Left lung (tissue), 10 donors: ENCODE results near the gene IRGC. TPM values are rescaled to one million over a fixed set of nuclear protein-coding genes. Genes with fewer than 3 reads are reported as not detected.

Source experiments
- ATAC-seq: fragments of 200-7000 bp; cut with Tn5 transposase; one replicate; pipeline ENCODE4 v1.9.1; 2020; ENCODE audit warnings: moderate library complexity
- DNase-seq, 4 donors: peaks; one replicate each; pipeline ENCODE4 v3.0.0-alpha.2; 2013 to 2020
- H3K27ac ChIP-seq, 2 donors: fragments of 200-600 bp; sonication (generic) in 1 of 2; one replicate each; pipeline versions ENCODE4 v1.5.0 to v1.8.0; 2020 to 2021
- H3K27me3 ChIP-seq, 2 donors: fragments of 200-600 bp; sonication (generic) in 1 of 2; one replicate each; pipeline versions ENCODE4 v1.5.0 to v1.8.0; 2020 to 2021
- H3K36me3 ChIP-seq, 2 donors: fragments of 200-600 bp; sonication (generic) in 1 of 2; one replicate each; pipeline versions ENCODE4 v1.5.0 to v1.8.0; 2020 to 2021
- H3K4me1 ChIP-seq, 2 donors: fragments of 200-600 bp; one replicate each; pipeline ENCODE4 v1.8.0; 2021
- H3K4me3 ChIP-seq, 2 donors: fragments of 200-600 bp; sonication (generic) in 1 of 2; one replicate each; pipeline versions ENCODE4 v1.5.0 to v1.8.0; 2020 to 2021; ENCODE audit warnings: mild to moderate bottlenecking in 1 of 2
- H3K9me3 ChIP-seq, 2 donors: fragments of 200-600 bp; sonication (generic) in 1 of 2; one replicate each; pipeline versions ENCODE4 v1.5.0 to v1.8.0; 2020 to 2021
- intact Hi-C, 2 donors: fragments of 100-400 bp; cut with DNase I; formaldehyde crosslinking; loops; one replicate each; pipeline versions ENCODE4 v1.11.2 to v1.14.2; 2022
- polyA plus RNA-seq, 6 donors: library from polyadenylated mRNA; unstranded; fragments of 120-200 nt; gene quantifications; one replicate each; pipeline ENCODE4 v1.2.1, GENCODE V29; 2013; ENCODE audit not compliant: insufficient read length in 6 of 6
- total RNA-seq, 2 donors: library from RNA; stranded (reverse); fragmentation: NEBNext Ultra II Directional; extraction: Animal tissue kit (Norgen Biotek cat#: 25700); gene quantifications; one replicate each; pipeline ENCODE4 v1.2.1, GENCODE V29; 2021
- TF ChIP-seq, protein P1 (sequence below), 2 donors: fragments of 200-600 bp; sonication (generic) in 1 of 2; IDR thresholded peaks; one replicate each; pipeline versions ENCODE4 v1.5.0 to v1.8.0; 2021; ENCODE audit warnings: antibody characterized with exemption in 2 of 2
- donor health status: DM: no; HTN: yes; CAD: no.
- donor health status: DM: no; HTN: no; CAD: no.

Gene IRGC
- total and polyA plus RNA-seq, 8 donors, result not detected

DNA sequence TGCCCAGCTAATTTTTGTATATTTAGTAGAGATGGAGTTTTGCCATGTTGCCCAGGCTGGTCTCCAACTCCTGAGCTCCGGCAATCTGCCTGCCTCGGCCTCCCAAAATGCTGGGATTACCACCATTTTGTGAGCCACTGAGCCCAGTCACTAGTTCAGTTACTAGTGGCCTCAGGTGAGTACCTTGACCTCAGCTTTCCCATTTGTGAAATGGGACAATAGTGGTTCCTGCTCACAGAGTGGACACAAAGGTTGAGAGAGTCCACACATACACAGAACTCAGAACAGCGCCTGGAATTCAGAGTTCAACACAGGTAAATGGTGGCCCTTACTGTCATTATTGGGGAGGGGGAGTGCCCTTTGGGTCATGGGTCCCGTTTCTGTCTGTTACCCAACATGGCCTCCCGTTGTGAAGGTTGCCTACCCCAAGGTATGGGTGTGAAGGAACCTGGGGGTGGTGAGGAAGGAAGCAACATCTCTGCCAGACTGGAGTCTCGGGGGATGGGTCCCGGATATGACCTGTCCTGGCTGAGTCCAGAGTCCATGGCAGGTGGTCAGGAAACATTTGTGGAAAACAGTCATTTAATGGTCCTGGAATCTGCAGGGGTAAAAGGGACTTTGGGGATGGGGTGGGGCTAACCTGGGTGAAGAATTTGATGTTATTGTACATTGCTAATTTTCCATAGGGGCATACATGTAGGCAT is 11.7 kb upstream of the IRGC start:
- TF ChIP-seq, protein P1, sequence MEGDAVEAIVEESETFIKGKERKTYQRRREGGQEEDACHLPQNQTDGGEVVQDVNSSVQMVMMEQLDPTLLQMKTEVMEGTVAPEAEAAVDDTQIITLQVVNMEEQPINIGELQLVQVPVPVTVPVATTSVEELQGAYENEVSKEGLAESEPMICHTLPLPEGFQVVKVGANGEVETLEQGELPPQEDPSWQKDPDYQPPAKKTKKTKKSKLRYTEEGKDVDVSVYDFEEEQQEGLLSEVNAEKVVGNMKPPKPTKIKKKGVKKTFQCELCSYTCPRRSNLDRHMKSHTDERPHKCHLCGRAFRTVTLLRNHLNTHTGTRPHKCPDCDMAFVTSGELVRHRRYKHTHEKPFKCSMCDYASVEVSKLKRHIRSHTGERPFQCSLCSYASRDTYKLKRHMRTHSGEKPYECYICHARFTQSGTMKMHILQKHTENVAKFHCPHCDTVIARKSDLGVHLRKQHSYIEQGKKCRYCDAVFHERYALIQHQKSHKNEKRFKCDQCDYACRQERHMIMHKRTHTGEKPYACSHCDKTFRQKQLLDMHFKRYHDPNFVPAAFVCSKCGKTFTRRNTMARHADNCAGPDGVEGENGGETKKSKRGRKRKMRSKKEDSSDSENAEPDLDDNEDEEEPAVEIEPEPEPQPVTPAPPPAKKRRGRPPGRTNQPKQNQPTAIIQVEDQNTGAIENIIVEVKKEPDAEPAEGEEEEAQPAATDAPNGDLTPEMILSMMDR (IDR thresholded peaks at IDR 0.05), result no peak
- peaks cover 9 to 26% of the 10 kb centered on the region in 2 donors for H3K4me1 ChIP-seq
- no peak overlapping the region for H3K27ac ChIP-seq
- intact Hi-C loops, result no loop called here
- no peak for DNase-seq
- H3K36me3 ChIP-seq, result no peaks in the 10 kb centered on the region
- no peak for ATAC-seq
- H3K4me3 ChIP-seq, result no peak overlapping the region
- H3K27me3 ChIP-seq, result peaks cover 0 to 7% of the 10 kb centered on the region in 2 donors
- H3K9me3 ChIP-seq, result peaks cover 0 to 10% of the 10 kb centered on the region in 2 donors

DNA sequence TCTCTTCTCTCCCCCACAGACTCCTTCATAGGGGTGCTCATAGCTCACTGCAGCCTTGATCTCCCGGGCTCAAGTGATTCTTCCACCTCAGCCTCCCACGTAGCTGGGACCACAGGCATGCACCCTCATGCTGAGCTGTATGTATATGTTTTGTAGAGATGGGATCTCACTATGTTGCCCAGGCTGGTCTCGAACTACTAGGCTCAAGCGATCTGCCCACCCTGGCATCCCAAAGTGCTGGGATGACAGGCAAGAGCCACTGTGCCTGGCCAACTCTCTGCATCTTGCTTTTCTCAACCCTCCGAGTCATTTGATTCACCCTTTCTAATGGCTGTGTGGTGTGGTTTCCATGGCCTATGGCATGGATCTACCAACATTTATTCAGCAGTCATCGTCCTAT is 10.1 kb upstream of the IRGC start:
- H3K27ac ChIP-seq, result no peak overlapping the region
- peaks cover 0 to 10% of the 10 kb centered on the region in 2 donors for H3K4me1 ChIP-seq
- intact Hi-C loops, result no loop called here
- peaks cover 0 to 12% of the 10 kb centered on the region in 2 donors for H3K9me3 ChIP-seq
- H3K27me3 ChIP-seq, result peaks cover 0 to under 1% of the 10 kb centered on the region in 2 donors
- ATAC-seq (no peak), DNase-seq (no peak)
- H3K4me3 ChIP-seq, result no peak overlapping the region
- H3K36me3 ChIP-seq, result no peaks in the 10 kb centered on the region
- TF ChIP-seq, protein P1 (IDR thresholded peaks at IDR 0.05), result no peak

DNA sequence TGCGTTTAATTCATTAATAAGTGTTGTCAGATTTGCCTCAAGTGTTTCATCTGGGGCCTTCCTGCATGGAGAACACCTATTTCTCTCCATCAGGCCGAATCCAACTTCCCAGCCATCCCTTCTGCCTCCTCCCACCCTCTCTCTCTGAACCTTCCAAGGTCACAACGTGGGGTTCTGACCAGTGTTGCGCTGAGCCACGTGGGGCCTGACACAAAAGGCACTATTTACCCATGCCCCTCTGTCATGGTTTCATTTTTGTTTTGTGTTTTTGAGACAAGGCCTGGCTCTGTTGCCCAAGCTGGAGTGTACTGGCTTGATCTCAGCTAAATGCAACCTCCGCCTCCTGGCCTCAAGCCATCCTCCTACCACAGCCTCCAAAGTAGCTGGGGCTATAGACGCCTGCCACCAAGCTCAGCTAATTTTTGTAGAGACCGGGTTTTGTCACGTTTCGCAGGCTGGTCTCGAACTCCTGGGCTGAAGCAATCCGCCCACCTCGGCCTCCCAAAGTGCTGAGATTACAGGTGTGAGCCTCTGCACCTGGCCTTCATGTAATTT is 8.6 kb upstream of the IRGC start:
- Histone ChIP-seq H3K4me1 (no peaks in the 10 kb centered on the region), H3K27me3 (peaks cover 0 to 8% of the 10 kb centered on the region in 2 donors), H3K27ac (no peak overlapping the region), H3K36me3 (no peaks in the 10 kb centered on the region), H3K4me3 (no peak overlapping the region), H3K9me3 (peaks cover 0 to 12% of the 10 kb centered on the region in 2 donors)
- TF ChIP-seq, protein P1 (IDR thresholded peaks at IDR 0.05), result no peak
- ATAC-seq, result no peak
- intact Hi-C loops, result no loop called here
- DNase-seq, result no peak

DNA sequence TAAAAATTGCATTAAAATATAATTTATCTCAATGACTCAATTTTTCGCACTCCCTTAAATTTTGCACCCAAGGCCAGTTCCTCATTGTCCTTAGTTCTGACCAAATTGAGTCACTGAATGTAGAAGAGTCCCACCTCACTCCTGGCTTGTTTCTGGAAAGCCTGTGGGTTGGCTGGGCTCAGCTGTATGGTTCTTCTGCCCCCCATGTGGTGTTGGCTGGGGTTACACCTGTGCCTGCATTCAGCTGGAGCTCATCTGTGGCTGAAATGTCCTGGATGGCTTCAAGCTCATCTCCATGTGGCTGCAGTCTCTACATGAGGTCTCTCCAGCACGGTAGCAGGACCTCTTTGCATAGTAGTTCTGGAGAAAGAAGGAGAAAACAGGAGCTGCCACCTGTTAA is 7.2 kb upstream of the IRGC start:
- Histone ChIP-seq H3K9me3 (peaks cover 0 to 12% of the 10 kb centered on the region in 2 donors), H3K27me3 (peaks cover 0 to 8% of the 10 kb centered on the region in 2 donors), H3K4me3 (no peak overlapping the region), H3K27ac (no peak overlapping the region), H3K4me1 (no peaks in the 10 kb centered on the region), H3K36me3 (no peaks in the 10 kb centered on the region)
- TF ChIP-seq, protein P1 (IDR thresholded peaks at IDR 0.05), result no peak
- intact Hi-C loops, result no loop called here
- ATAC-seq, result no peak
- no peak for DNase-seq

DNA sequence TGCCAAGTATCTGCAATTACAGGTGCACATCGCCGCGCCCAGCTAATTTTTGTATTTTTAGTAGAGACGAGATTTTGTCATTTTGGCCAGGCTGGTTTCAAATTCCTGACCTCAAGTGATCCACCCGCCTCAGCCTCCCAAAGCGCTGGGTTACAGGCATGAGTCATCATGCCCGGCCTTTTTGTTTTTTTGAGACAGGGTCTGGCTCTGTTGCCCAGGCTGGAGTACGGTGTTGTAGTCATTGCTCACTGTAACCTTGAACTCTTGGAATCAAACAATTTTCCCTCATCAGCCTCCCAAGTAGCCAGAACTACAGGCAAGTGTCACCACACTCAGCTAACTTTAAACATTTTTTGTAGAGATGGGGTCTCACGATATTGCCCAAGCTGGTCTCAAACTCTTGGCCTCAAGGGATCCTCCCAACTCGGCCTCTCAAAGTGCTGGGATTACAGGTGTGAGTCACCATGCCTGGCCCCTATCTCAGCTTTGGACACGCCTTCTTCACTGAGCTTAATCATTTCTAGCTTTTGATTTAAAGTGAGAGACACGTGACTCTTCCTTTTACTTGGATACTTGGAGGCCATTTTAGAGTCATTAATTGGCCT is 4.0 kb upstream of the IRGC start:
- H3K27me3 ChIP-seq, result peaks cover 0 to 8% of the 10 kb centered on the region in 2 donors
- H3K27ac ChIP-seq, result no peak overlapping the region
- intact Hi-C loops, result no loop called here
- TF ChIP-seq, protein P1 (IDR thresholded peaks at IDR 0.05), result no peak
- no peak for ATAC-seq
- DNase-seq, result no peak
- H3K4me1 ChIP-seq, result no peaks in the 10 kb centered on the region
- peaks cover 0 to 12% of the 10 kb centered on the region in 2 donors for H3K9me3 ChIP-seq
- no peaks in the 10 kb centered on the region for H3K36me3 ChIP-seq
- no peak overlapping the region for H3K4me3 ChIP-seq
